Fibroblast of lung (primary cell): ENCODE results near the gene C11orf68. TPM values are rescaled to one million over a fixed set of nuclear protein-coding genes. Genes with fewer than 3 reads are reported as not detected.

Source experiments
- DNase-seq, 2 donors: peaks; one replicate each; pipeline versions ENCODE4 v3.0.0 to v3.0.0-alpha.2; 2010; ENCODE audit warnings: low read depth in 2 of 2
- H2AFZ ChIP-seq: 2 replicates; pipeline ENCODE4 v1.5.1; 2012; ENCODE audit warnings: low read length, control low read depth, inconsistent platforms
- H3K27ac ChIP-seq: 2 replicates; pipeline ENCODE4 v1.5.1; 2011; ENCODE audit warnings: low read length, control low read depth; ENCODE audit not compliant: insufficient read depth
- H3K27me3 ChIP-seq: 2 replicates; pipeline ENCODE4 v1.5.1; 2011; ENCODE audit warnings: mild to moderate bottlenecking, low read length; ENCODE audit not compliant: control insufficient read depth, insufficient read depth
- H3K36me3 ChIP-seq: 2 replicates; pipeline ENCODE4 v1.5.1; 2011; ENCODE audit warnings: low read length; ENCODE audit not compliant: control insufficient read depth, insufficient read depth
- H3K4me1 ChIP-seq: 2 replicates; pipeline ENCODE4 v1.5.1; 2011; ENCODE audit warnings: low read length; ENCODE audit not compliant: control insufficient read depth, insufficient read depth; ENCODE audit errors: extremely low read depth
- H3K4me2 ChIP-seq: 2 replicates; pipeline ENCODE4 v1.5.1; 2011; ENCODE audit warnings: low read length, control low read depth; ENCODE audit not compliant: insufficient read depth; ENCODE audit errors: extremely low read depth
- H3K4me3 ChIP-seq, 4 experiments: fragments of 200-600 bp in 1 of 4; sonication (generic) in 1 of 4; replicated peaks in 1 of 4; 2 replicates each; pipeline ENCODE4 v1.5.1; 2011 to 2016; ENCODE audit warnings: low read length in 4 of 4, low read depth in 3 of 4, mild to moderate bottlenecking in 3 of 4, control low read depth in 2 of 4, inconsistent platforms in 1 of 4, mixed read lengths in 1 of 4; ENCODE audit not compliant: insufficient read depth in 1 of 4; ENCODE audit errors: control extremely low read depth in 1 of 4
- H3K79me2 ChIP-seq: 2 replicates; pipeline ENCODE4 v1.5.1; 2012; ENCODE audit warnings: mild to moderate bottlenecking, low read length, inconsistent platforms; ENCODE audit not compliant: control insufficient read depth, insufficient read depth
- H3K9ac ChIP-seq: 2 replicates; pipeline ENCODE4 v1.5.1; 2011; ENCODE audit warnings: mild to moderate bottlenecking, low read length, control low read depth; ENCODE audit not compliant: insufficient read depth
- H3K9me3 ChIP-seq: 2 replicates; pipeline ENCODE4 v1.5.1; 2012; ENCODE audit warnings: low read depth, low read length; ENCODE audit not compliant: control insufficient read depth, insufficient read depth
- H4K20me1 ChIP-seq: 2 replicates; pipeline ENCODE4 v1.5.1; 2011; ENCODE audit warnings: low read length; ENCODE audit not compliant: control insufficient read depth, insufficient read depth; ENCODE audit errors: extremely low read depth
- EZH2 ChIP-seq: IDR thresholded peaks from 2 replicates; pipeline ENCODE4 v1.5.1; 2012; ENCODE audit warnings: low read length, control low read depth, mild to moderate bottlenecking; ENCODE audit errors: missing control alignments
- polyA plus RNA-seq, 2 donors: library from polyadenylated mRNA; depleted of rRNA in 1 of 2; stranded (reverse) in 1 of 2; unstranded in 1 of 2; fragments of >200 nt; gene quantifications; 2 replicates each; pipeline ENCODE4 v1.2.1, GENCODE V29; 2011 to 2012; ENCODE audit warnings: missing spikeins in 1 of 2
- total RNA-seq: library from RNA; depleted of rRNA; stranded (reverse); fragments of >200 nt; gene quantifications from 2 replicates; pipeline ENCODE4 v1.2.1, GENCODE V29; 2014
- TF ChIP-seq, protein P1 (sequence below), 2 donors: IDR thresholded peaks in 1 of 2; conservative IDR thresholded peaks in 1 of 2; 1 replicate in 1 of 2; 2 replicates in 1 of 2; pipeline ENCODE4 v1.5.1; 2011 to 2012; ENCODE audit warnings: low read length in 2 of 2, control low read depth in 1 of 2, inconsistent platforms in 1 of 2, low read depth in 1 of 2, mild to moderate bottlenecking in 1 of 2

C11orf68 gene
- total and polyA plus RNA-seq, 2 donors (not counting 1 experiment from before 2014, with no cell fraction given), result 26.6 to 27.6 TPM

DNA sequence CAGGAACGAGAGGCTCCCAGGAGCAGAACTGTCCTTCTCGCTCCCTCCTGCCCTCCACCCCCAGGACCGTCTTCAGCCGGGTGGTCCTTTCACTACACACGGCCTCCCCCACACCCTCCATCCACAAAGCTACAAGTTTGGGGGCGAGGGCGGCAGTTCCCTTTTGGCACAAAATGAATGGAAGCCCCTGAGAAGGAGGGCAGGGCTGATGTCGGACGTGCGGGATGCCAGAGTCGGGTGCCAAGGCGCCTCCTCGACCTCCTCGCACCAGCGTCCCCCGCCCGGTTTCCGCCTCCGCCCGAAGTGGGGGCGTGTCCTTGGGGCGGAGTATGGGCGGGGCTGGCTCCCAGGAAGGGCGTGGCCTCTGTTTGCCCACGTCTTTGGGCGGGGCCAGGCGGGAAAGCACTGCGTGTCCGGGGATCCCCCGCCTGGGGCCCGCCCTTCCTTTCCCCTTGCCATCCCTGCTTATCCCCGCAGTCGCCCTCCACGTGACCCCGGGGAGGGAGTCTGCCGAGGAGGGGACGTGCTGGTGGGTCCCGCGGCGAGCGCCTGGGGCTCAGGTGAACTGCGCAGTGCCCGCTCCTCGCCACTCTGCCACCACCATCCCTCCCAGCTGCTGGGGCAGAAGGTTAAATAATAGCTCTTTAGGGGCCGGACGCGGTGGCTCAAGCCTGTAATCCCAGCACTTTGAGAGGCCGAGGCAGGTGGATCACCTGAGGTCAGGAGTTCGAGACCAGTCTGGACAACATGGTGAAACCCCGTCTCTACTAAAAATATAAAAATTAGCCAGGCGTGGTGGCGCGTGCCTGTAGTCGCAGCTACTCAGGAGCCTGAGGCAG lies 45.3 kb downstream of the C11orf68 start:
- H3K4me2 ChIP-seq, result peak overlapping the region; percentile 94
- peak overlapping the region; percentile 82 for H3K9ac ChIP-seq
- peak overlapping the region; percentile 77 for H3K27ac ChIP-seq
- peaks cover 20% of the 10 kb centered on the region for H3K4me1 ChIP-seq
- peaks cover 27% of the 10 kb centered on the region for H3K79me2 ChIP-seq
- peak overlapping the region; percentile 41 to 80 (median 65) for H3K4me3 ChIP-seq
- H3K9me3 ChIP-seq, result no peaks in the 10 kb centered on the region
- peak overlapping the region; percentile 75 for H2AFZ ChIP-seq
- H3K27me3 ChIP-seq, result no peaks in the 10 kb centered on the region
- H4K20me1 ChIP-seq, result no peaks in the 10 kb centered on the region
- DNase-seq, result peak; percentile 86 to 92
- no peak for TF ChIP-seq EZH2
- TF ChIP-seq, protein P1, sequence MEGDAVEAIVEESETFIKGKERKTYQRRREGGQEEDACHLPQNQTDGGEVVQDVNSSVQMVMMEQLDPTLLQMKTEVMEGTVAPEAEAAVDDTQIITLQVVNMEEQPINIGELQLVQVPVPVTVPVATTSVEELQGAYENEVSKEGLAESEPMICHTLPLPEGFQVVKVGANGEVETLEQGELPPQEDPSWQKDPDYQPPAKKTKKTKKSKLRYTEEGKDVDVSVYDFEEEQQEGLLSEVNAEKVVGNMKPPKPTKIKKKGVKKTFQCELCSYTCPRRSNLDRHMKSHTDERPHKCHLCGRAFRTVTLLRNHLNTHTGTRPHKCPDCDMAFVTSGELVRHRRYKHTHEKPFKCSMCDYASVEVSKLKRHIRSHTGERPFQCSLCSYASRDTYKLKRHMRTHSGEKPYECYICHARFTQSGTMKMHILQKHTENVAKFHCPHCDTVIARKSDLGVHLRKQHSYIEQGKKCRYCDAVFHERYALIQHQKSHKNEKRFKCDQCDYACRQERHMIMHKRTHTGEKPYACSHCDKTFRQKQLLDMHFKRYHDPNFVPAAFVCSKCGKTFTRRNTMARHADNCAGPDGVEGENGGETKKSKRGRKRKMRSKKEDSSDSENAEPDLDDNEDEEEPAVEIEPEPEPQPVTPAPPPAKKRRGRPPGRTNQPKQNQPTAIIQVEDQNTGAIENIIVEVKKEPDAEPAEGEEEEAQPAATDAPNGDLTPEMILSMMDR (conservative IDR thresholded peaks at IDR 0.05 in 1 of 2, IDR thresholded peaks at IDR 0.05 in 1 of 2; ENCODE audit: low read depth in 1 of 2, low read length in 2 of 2), result no peak
- H3K36me3 ChIP-seq, result peaks cover 14% of the 10 kb centered on the region

DNA sequence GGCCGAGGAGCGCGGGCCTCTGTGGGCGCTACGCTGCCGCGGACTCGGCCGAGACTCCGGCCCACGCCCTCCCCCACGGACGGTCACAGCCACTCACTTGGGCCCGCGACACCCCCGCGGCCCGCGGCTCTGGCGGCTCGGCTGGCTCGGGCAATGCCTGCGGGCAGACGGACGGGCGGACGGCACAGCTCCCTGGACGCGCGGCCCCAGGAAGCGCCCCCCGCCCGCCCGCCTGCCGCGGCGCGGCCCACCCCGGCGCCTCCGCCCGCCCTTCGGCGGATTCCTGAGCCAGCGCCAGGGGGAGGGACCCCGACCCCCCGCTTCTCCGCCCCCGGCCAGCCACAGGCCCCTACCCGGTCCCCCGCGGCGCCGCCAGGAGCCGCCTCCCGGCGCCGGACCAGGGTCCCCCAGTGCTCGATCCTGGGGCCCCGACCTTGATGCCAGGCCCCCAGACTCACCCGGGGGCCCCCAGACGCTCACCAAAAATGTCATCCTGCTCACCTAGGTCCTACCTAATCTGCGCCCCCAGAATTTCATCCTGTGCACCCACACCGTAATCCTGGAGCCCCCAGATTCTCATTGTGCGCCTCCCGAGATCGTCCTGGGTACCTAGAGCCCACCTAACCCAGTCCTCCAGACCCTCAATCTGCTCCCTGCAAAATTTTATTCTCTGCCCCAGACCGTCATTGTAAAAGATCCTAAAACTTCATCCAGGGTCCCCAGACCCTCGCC lies 46.1 kb downstream of the C11orf68 start, which contains the start of gene EFEMP2:
Gene EFEMP2 (minus strand): TSS at position 215 of the 732 bp plus-strand sequence. CDS start 446 bp downstream, outside the sequence.
- Histone ChIP-seq H3K4me2 (peak within 1 kb of the TSS; percentile 96), H3K9me3 (no peaks in the 10 kb centered on the region), H3K27ac (peak within 1 kb of the TSS; percentile 88), H3K4me1 (peaks cover 23% of the 10 kb centered on the region), H4K20me1 (no peaks in the 10 kb centered on the region), H3K4me3 (peak within 1 kb of the TSS; percentile 75 to 81 (median 78)), H3K9ac (peak within 1 kb of the TSS; percentile 82), H2AFZ (peak within 1 kb of the TSS; percentile 75), H3K79me2 (peaks cover 30% of the 10 kb centered on the region), H3K27me3 (no peaks in the 10 kb centered on the region), H3K36me3 (peaks cover 20% of the 10 kb centered on the region)
- TF ChIP-seq, protein P1 (conservative IDR thresholded peaks at IDR 0.05 in 1 of 2, IDR thresholded peaks at IDR 0.05 in 1 of 2; ENCODE audit: low read depth in 1 of 2, low read length in 2 of 2), result no peak
- TF ChIP-seq EZH2, result no peak
- peak in 1 of 2 donors; percentile 56 for DNase-seq
